NCI-H510A (cell line): Measurements from ENCODE around the gene POLR2E.

Source experiments
- DNase-seq: peaks from one replicate; lab custom pipeline; 2025; lab: John Stamatoyannopoulos, UW

Gene POLR2E

DNA sequence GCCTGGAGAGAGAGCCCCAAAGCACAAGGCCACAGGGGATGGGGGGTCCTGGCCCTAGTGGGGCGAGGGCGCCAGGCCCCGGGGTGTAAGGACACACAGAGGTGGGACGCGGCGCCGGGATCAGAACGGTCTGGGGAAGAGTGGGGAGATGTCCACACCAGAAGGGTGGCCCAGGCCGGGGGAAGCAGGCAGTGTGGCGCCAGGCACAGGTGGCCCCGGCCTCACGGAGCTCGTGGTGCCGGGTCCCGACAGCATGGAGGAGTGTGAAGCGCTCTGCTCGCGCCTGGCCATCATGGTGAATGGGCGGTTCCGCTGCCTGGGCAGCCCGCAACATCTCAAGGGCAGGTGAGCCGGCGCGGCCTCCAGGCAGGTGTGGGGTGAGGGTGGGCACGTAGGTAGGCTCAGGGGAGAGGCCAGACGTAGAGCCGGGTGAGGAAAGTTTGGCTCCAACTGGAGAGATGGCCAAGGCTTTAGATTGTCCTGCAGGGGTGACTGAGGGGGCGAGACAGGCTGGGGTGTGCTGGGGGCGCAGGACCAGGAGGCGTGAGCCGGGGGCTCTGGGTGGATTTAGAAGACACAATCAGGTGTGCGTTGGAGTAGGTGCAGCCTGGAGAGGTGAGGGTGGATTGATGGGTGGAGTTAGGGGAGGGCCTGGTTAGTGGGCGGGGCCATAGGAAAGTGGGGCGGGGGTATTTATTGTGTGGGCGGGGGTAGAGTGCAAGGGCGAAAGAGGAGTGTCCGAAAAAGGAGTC, 31.1 kb downstream of the POLR2E start:
- no peak for DNase-seq

DNA sequence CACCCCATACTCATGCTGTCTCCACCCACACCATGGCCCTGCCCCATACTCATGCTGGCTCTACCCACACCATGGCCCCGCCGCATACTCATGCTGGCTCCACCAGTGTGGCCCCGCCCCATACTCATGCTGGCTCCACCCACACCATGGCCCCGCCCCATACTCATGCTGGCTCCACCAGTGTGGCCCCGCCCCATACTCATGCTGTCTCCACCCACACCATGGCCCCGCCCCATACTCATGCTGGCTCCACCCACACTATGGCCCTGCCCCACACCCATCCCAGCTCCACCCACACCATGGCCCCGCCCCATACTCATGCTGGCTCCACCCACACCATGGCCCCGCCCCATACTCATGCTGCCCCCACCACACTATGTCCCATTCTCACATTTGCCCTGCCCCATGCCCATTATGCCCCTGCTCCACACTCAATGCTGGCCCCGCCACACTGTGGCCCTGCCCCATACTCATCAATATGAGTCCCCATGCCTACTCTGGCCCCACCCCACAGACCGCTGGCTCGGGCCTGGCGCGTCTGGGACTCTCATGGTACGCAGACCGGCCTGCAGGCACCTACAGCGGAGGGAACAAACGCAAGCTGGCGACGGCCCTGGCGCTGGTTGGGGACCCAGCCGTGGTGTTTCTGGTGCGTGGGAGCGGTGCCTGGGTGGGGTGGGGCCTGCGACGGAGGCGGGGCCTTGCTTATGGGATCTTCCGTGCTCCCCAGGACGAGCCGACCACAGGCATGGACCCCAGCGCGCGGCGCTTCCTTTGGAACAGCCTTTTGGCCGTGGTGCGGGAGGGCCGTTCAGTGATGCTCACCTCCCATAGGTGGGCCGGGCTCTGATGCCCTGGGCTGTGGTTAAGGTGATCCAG, 31.9 kb downstream of the POLR2E start:
- DNase-seq, result no peak

DNA sequence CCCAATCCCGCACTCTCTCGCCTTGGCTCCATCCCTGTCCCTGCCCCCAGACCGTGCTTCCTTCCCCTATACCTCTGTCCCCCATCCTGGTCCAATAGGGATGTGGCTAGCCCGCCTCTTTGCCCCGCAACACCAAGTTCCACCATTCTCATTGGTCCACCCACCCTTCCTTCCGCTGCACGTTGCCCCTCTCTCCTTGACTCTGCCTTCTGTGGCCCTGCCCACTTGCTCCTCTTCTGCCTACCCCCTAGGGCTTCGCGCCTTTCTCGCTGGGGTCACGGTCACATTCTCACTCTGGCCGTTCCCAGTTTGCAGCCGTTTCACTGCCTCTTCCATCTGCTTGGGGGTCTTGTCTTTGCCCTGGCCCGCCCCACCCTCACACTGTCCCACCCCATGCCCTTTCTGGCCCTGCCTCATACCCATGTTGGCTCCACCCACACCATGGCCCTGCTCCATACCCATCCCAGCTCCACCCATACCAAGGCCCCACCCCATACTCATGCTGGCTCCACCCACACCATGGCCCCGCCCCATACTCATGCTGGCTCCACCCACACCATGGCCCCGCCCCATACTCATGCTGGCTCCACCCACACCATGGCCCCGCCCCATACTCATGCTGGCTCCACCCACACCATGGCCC, 32.7 kb downstream of the POLR2E start:
- no peak for DNase-seq

DNA sequence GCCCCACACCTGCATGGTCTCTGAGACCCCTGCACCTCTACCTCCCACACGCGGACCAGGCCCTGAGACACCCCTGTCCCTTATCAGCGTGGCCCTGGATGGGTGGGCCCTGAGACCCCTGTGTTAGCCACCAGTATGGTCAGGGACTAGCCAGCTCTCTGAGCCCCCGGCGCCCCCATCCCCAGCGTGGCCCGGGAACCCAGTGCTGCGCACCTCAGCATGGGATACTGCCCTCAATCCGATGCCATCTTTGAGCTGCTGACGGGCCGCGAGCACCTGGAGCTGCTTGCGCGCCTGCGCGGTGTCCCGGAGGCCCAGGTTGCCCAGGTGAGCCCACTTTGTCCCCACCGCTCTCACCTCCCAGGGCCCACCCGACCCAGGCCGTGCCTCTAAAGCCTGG, 33.2 kb downstream of the POLR2E start:
- no peak for DNase-seq

DNA sequence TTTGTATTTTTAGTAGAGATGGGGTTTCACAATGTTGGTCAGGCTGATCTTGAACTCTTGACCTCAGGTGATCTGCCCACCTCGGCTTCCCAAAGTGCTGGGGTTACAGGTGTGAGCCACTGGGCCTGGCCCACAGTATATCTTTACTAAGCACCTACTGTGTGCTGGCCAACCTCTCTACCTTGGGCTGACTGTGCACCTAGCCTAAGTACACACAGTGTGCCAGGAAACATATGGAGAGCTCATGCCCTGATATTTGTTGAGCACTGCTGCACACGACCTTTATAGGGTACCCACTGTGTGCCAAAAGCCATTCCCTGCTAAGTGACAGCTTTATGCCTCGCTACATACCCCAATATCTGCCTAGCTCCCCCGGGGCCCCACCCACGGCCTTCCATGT, 34.5 kb downstream of the POLR2E start:
- DNase-seq, result no peak

DNA sequence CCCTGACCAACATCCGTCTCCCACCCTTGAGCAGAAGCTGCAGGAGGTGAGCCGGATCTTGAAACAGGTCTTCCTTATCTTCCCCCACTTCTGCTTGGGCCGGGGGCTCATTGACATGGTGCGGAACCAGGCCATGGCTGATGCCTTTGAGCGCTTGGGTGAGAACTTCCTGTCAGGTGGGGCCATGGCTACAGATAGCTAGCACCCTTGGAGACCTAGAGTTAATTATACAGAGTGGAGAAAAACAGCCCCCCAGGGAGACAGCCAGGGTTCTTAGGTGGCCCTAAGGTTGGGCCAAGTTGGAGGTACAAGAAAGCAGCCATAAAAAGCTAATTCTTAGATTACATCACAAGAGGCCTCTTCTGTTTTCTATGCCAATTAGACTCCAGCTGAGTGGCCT, 37.1 kb downstream of the POLR2E start:
- DNase-seq, result no peak

DNA sequence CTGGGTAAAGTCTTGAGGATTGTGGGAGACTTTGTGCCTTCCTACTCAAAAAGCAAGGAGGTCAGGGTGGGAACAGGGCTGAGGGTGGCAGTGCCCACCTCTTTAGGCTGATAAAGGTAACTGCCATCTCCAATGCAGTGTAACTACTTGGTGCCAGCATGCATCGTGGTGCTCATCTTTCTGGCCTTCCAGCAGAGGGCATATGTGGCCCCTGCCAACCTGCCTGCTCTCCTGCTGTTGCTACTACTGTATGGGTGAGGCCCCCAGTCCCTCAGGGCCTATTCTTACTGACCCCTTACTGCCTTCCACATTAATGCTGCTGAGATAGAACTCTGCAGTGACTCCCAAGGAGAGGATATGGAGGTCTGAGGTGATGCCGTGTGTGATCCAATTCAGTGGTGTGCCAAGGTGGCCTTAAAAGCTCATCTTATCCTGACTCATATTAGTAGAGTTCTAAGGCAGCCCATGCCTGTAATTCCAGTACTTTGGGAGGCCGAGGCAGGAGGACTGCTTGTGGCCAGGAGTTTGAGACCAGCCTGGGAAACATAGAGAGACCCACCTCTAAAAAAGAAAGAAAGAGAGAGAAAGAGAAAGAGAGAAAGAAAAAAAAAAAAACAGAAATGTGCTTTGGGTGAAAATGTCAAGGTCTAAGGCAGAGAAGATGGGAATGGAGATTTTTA, 37.9 kb downstream of the POLR2E start:
- DNase-seq, result no peak

DNA sequence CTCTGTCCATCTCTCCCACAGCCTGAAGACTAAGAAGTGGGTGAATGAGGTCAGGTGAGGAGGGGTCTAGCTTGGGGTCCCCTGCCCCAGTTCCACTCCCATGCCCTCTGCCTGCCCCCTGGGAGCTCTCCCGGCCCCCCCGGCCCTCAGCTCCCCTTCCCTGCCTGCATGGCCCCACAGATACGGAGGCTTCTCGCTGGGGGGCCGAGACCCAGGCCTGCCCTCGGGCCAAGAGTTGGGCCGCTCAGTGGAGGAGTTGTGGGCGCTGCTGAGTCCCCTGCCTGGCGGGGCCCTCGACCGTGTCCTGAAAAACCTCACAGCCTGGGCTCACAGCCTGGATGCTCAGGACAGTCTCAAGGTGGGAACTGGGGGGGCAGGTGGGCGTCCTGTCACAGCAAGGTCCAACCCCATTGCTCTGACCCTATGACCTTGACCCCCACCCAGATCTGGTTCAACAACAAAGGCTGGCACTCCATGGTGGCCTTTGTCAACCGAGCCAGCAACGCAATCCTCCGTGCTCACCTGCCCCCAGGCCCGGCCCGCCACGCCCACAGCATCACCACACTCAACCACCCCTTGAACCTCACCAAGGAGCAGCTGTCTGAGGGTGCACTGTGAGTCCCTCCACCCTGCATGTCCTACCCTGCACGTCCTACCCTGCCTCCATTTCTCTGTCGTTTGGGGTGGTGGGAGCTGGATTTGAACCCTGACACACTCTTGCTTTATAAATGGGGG, 39.1 kb downstream of the POLR2E start:
- no peak for DNase-seq

DNA sequence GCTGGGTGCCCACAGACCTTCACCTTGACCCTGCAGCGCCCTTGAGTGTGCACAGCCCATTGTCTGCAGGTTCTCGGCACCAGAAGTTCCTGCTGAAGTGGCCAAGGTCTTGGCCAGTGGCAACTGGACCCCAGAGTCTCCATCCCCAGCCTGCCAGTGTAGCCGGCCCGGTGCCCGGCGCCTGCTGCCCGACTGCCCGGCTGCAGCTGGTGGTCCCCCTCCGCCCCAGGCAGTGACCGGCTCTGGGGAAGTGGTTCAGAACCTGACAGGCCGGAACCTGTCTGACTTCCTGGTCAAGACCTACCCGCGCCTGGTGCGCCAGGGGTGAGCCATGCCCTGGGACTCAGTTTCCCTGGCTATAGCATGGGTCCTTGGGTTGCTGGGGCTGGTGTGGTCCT, 40.1 kb downstream of the POLR2E start:
- no peak for DNase-seq

DNA sequence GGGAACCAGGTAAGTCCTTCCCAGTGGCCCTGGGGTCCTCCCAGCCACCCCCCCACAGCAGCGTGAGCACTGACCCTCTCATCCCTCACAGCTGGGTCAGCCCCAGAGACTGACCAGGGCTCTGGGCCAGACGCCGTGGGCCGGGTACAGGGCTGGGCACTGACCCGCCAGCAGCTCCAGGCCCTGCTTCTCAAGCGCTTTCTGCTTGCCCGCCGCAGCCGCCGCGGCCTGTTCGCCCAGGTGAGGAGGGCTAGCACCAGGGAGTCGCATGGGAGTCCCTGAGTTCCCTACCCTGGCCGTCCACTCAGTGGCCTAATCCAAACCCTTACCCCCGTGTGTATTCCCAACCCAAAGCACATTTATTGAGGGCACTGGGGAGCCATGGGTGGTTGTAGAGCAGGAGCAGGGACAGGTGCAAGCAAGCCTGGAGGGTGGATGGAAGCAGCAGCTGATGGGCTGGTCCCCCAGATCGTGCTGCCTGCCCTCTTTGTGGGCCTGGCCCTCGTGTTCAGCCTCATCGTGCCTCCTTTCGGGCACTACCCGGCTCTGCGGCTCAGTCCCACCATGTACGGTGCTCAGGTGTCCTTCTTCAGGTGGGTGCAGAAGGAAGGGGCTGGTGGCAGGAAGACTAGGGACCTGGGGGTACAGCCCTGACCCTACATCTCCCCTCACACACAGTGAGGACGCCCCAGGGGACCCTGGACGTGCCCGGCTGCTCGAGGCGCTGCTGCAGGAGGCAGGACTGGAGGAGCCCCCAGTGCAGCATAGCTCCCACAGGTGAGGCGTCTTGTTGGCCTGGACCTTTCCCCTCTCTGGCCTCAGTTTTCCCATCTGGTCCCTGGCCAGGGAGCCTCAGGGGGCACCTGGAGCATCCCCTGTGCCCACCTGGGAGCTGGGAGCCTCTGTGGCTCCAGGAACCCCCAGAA, 40.8 kb downstream of the POLR2E start:
- no peak for DNase-seq

DNA sequence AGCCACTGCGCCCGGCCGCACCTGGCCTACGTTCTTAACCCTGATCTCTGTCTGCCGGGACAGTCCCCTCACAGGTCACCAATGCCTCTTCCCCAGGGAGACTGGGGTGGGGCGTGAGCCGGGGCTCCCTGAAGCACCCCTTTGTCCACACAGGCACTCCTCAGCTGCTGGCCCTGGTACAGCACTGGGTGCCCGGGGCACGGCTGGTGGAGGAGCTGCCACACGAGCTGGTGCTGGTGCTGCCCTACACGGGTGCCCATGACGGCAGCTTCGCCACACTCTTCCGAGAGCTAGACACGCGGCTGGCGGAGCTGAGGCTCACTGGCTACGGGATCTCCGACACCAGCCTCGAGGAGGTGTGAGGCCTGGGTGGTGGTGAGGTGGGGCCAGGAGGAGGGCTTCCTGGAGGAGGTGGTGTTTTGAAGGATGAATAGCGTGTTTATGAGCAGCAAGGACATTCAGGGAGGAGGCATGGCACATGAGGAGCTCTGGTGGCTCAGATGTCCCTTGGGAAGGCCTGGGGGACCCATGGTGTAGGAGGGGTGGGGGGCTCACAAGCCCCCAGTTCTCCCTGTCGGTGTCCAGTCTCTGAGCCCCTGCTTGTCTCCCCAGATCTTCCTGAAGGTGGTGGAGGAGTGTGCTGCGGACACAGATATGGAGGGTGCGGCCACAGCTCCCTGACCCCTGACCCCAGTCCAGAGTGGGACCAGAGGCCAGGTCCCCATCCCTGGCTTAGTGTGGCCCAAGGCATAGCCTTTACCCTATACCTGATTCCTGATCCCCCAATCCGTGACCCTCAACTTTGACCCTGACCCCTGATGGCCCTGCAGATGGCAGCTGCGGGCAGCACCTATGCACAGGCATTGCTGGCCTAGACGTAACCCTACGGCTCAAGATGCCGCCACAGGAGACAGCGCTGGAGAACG, 41.7 kb downstream of the POLR2E start:
- DNase-seq, result no peak

DNA sequence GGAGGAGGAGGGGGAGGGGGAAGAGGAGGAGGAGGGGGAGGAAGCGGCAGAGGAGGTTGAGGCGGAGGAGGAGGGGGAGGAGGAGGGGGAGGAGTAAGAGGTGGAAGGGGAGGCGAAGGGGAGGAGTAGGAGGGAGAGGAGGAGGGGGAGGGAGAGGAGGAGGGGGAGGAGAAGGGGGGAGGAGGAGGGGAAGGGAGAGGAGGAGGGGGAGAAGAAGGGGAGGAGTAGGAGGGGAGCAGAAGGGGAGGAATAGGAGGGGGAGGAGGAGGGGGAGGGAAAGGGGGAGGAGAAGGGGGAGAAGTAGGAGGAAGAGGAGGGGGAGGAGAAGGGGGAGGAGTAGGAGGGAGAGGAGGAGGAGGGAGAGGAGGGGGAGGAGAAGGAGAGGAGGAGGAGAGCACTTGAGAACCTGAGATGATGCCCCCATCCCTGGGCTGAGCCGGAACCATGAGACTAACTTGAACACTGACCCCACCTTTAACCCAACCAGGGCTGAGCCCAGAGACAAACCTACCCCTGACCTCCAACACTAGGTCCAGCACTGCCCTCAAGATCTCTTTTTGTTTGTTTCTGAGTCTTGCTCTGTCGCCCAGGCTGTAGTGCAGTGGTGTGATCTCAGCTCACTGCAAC, 42.7 kb downstream of the POLR2E start:
- no peak for DNase-seq

DNA sequence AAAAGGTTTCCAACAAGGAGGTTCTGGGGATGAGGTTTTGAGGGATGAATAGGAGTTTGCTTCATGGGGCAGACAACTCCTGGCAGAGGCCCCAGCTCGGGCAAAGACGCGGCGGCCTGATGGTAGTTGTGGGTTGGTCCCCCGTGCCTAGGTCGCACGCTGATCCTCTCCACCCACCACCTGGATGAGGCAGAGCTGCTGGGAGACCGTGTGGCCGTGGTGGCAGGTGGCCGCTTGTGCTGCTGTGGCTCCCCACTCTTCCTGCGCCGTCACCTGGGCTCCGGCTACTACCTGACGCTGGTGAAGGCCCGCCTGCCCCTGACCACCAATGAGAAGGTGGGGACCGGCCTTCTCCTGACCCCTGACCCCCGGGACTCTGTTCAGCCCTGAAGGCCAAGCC, 43.4 kb downstream of the POLR2E start:
- DNase-seq, result no peak

DNA sequence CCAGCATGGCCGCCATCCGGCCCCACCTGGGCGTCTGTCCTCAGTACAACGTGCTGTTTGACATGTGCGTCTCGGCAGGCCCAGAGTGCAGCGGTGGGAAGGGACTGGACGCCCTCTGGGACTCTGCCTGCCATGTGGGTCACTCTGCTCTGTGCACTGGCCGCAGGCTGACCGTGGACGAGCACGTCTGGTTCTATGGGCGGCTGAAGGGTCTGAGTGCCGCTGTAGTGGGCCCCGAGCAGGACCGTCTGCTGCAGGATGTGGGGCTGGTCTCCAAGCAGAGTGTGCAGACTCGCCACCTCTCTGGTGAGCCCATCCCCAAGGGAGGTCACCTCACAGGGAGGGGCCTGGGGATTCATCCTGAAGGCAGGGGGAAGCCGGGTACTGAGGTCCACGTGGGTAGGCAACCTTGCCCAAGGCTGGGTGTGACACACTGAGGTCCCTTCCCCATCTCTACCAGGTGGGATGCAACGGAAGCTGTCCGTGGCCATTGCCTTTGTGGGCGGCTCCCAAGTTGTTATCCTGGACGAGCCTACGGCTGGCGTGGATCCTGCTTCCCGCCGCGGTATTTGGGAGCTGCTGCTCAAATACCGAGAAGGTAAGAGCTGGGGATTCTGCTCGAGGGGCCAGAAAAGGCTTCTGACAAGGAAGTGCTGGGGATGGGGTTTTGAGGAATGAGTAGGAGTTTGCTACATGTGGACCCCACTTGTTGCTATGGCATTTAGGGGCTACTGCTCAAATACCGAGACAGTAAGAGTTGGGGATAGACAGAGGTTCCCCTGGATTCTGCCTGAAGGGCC, 44.0 kb downstream of the POLR2E start:
- DNase-seq, result no peak

DNA sequence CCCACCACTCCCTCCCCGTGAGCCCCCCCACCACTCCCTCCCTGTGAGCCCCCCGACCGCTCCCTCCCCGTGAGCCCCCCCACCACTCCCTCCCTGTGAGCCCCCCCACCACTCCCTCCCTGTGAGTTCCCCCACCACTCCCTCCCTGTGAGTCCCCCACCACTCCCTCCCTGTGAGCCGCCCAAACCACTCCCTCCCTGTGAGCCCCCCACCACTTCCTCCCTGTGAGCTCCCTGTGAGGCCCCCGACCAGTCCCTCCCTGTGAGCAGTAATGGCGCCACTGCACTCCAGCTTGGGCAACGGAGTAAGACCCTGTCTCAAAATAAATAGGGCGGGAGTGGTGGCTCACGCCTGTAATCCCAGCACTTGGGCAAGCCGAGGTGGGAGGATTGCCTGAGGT, 45.4 kb downstream of the POLR2E start:
- DNase-seq, result no peak

DNA sequence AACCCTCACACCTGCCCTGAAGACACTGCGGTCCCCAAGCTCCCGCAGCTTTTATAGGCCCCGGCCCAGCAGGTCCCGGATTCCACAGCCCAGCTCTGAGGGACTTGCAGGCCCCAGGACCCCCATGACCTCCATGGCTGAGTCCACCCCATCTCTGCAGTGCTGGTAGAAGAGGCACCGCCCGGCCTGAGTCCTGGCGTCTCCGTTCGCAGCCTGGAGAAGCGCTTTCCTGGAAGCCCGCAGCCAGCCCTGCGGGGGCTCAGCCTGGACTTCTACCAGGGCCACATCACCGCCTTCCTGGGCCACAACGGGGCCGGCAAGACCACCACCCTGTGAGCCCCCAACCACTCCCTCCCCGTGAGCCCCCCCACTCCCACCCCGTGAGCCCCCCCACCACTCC, 46.1 kb downstream of the POLR2E start:
- DNase-seq, result no peak

DNA sequence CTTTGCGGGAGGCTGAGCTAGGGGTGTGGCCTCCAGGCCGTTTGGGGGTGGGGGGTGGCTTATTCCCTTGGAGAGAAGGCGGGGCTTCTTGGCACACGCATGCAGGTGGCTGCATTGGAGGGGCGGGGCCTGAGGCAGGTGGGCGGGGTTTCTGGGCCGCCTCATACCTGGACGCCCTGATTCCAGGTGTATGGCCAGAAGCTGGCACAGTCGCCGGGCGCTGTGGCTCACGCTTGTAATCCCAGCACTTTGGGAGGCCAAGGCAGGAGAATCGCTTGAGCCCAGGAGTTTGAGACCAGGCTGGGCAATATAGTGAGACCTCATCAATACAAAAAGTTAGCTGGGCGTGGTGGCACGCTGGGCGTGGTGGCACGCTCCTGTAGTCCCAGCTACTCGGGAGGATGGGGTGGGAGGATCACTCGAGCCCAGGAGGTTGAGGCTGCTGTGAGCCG, 47.5 kb downstream of the POLR2E start:
- no peak for DNase-seq
